Measurements from ENCODE around the gene BSDC1. TPM values are rescaled to one million over a fixed set of nuclear protein-coding genes. Genes with fewer than 3 reads are reported as not detected.
A peak's percentile ranks its signal among the peaks of the same experiment; 100 is the strongest.

Gene BSDC1
- polyA plus RNA-seq, 6 donors from 2014 or later: 22.8 to 66.7 (median 44.0) TPM

- peak; percentile 46 to 53 for ATAC-seq (ENCODE audit: low read depth in 2 of 2)
These were observed 58.3 kb downstream of the BSDC1 start, which contains the start of gene MARCKSL1 for GRCh38 chr1:32335790-32336590. Gene MARCKSL1 (minus strand): TSS chr1:32336233. CDS start chr1:32336033, 200 bp downstream.

GRCh38 chr1:32335535-32335789, 58.8 kb downstream of the BSDC1 start:
- Mint-ChIP-seq H3K27ac (no peak overlapping the region), H3K4me1 (peaks cover 59 to 75% (median 67%) of the 10 kb centered on the region in 3 donors), H3K36me3 (peaks cover 9 to 17% of the 10 kb centered on the region in 2 donors), H3K4me3 (peak overlapping the region in 7 of 8 donors; percentile 86 to 95 (median 91)), H3K9me3 (no peaks in the 10 kb centered on the region), H3K27me3 (no peaks in the 10 kb centered on the region)
- DNase-seq: no peak
- ATAC-seq (ENCODE audit: low read depth in 2 of 2): peak; percentile 12 to 13

More at GRCh38 chr1:32335790-32336590, 58.3 kb downstream of the BSDC1 start, which contains the start of gene MARCKSL1:
- Mint-ChIP-seq H3K4me1 (peaks cover 59 to 72% (median 63%) of the 10 kb centered on the region in 3 donors), H3K27ac (peak within 1 kb of the TSS in 5 of 6 donors; percentile 85 to 95 (median 92)), H3K27me3 (no peaks in the 10 kb centered on the region), H3K9me3 (no peaks in the 10 kb centered on the region), H3K4me3 (peak within 1 kb of the TSS; percentile 86 to 95 (median 91)), H3K36me3 (peaks cover 6 to 13% of the 10 kb centered on the region in 2 donors)
- DNase-seq: peak; percentile 90

- Mint-ChIP-seq H3K36me3 (peaks cover 9 to 18% of the 10 kb centered on the region in 2 donors), H3K4me3 (peak overlapping the region; percentile 86 to 95 (median 91)), H3K4me1 (peaks cover 56 to 71% (median 62%) of the 10 kb centered on the region in 3 donors), H3K27me3 (no peaks in the 10 kb centered on the region), H3K27ac (peak overlapping the region; percentile 22 to 94 (median 74)), H3K9me3 (no peaks in the 10 kb centered on the region)
- ATAC-seq (ENCODE audit: low read depth in 2 of 2) (peak; percentile 48 to 50), DNase-seq (peak; percentile 70)
These were observed 59.2 kb downstream of the BSDC1 start for GRCh38 chr1:32334864-32335534.

GRCh38 chr1:32334274-32334861, 59.9 kb downstream of the BSDC1 start:
- peaks cover 12 to 24% of the 10 kb centered on the region in 2 donors for H3K36me3 Mint-ChIP-seq
- H3K4me1 Mint-ChIP-seq: peaks cover 54 to 69% (median 60%) of the 10 kb centered on the region in 3 donors
- ATAC-seq (ENCODE audit: low read depth in 2 of 2) (no peak), DNase-seq (no peak)
- H3K9me3 Mint-ChIP-seq: no peaks in the 10 kb centered on the region
- H3K4me3 Mint-ChIP-seq: peak overlapping the region; percentile 86 to 95 (median 91)
- peak overlapping the region; percentile 57 to 94 (median 71) for H3K27ac Mint-ChIP-seq
- H3K27me3 Mint-ChIP-seq: no peaks in the 10 kb centered on the region

- peaks cover 45 to 60% (median 52%) of the 10 kb centered on the region in 3 donors for H3K4me1 Mint-ChIP-seq
- DNase-seq (no peak), ATAC-seq (ENCODE audit: low read depth in 2 of 2) (no peak)
- no peaks in the 10 kb centered on the region for H3K27me3 Mint-ChIP-seq
- H3K27ac Mint-ChIP-seq: peak overlapping the region; percentile 3 to 72 (median 47)
- H3K4me3 Mint-ChIP-seq: peak overlapping the region in 7 of 8 donors; percentile 23 to 95 (median 88)
- peaks cover 14 to 29% of the 10 kb centered on the region in 2 donors for H3K36me3 Mint-ChIP-seq
- H3K9me3 Mint-ChIP-seq: no peaks in the 10 kb centered on the region
These were observed 60.8 kb downstream of the BSDC1 start for GRCh38 chr1:32333251-32333963.

- Mint-ChIP-seq H3K4me3 (peak overlapping the region in 3 of 8 donors; percentile 40 to 88 (median 62)), H3K27ac (peak overlapping the region in 2 of 6 donors; percentile 9 to 35), H3K4me1 (peaks cover 36 to 51% (median 43%) of the 10 kb centered on the region in 3 donors), H3K27me3 (no peaks in the 10 kb centered on the region), H3K36me3 (peaks cover 14 to 34% of the 10 kb centered on the region in 2 donors), H3K9me3 (no peaks in the 10 kb centered on the region)
- DNase-seq: no peak
- no peak for ATAC-seq (ENCODE audit: low read depth in 2 of 2)
These were observed 61.8 kb downstream of the BSDC1 start for GRCh38 chr1:32332290-32333079.

GRCh38 chr1:32331549-32331948, 62.7 kb downstream of the BSDC1 start:
- no peaks in the 10 kb centered on the region for H3K9me3 Mint-ChIP-seq
- H3K4me1 Mint-ChIP-seq: peaks cover 28 to 42% (median 34%) of the 10 kb centered on the region in 3 donors
- H3K4me3 Mint-ChIP-seq: peak overlapping the region in 3 of 8 donors; percentile 7 to 73 (median 63)
- H3K27me3 Mint-ChIP-seq: no peaks in the 10 kb centered on the region
- ATAC-seq (ENCODE audit: low read depth in 2 of 2) (no peak), DNase-seq (no peak)
- H3K36me3 Mint-ChIP-seq: peaks cover 14 to 36% of the 10 kb centered on the region in 2 donors
- peak overlapping the region in 2 of 6 donors; percentile 63 to 66 for H3K27ac Mint-ChIP-seq

- DNase-seq: no peak
- no peaks in the 10 kb centered on the region for H3K9me3 Mint-ChIP-seq
These were observed 63.6 kb downstream of the BSDC1 start for GRCh38 chr1:32330558-32331151.

GRCh38 chr1:32329931-32330466, 64.2 kb downstream of the BSDC1 start:
- no peak overlapping the region for H3K4me3 Mint-ChIP-seq
- peaks cover 29 to 47% (median 31%) of the 10 kb centered on the region in 3 donors for H3K4me1 Mint-ChIP-seq

More at GRCh38 chr1:32330558-32331151, 63.6 kb downstream of the BSDC1 start:
- no peak overlapping the region for H3K4me3 Mint-ChIP-seq
- peaks cover 14 to 36% of the 10 kb centered on the region in 2 donors for H3K36me3 Mint-ChIP-seq
- no peak for ATAC-seq (ENCODE audit: low read depth in 2 of 2)
- no peaks in the 10 kb centered on the region for H3K27me3 Mint-ChIP-seq
- H3K27ac Mint-ChIP-seq: peak overlapping the region in 3 of 6 donors; percentile 21 to 80 (median 66)
- H3K4me1 Mint-ChIP-seq: peaks cover 28 to 42% (median 31%) of the 10 kb centered on the region in 3 donors

GRCh38 chr1:32327204-32327603, 67.0 kb downstream of the BSDC1 start:
- peaks cover 22 to 49% (median 26%) of the 10 kb centered on the region in 3 donors for H3K4me1 Mint-ChIP-seq
- DNase-seq (no peak), ATAC-seq (ENCODE audit: low read depth in 2 of 2) (no peak)
- no peaks in the 10 kb centered on the region for H3K27me3 Mint-ChIP-seq
- H3K36me3 Mint-ChIP-seq: peaks cover 22 to 44% of the 10 kb centered on the region in 2 donors
- peak overlapping the region in 1 of 6 donors; percentile 34 for H3K27ac Mint-ChIP-seq
- no peak overlapping the region for H3K4me3 Mint-ChIP-seq
- no peaks in the 10 kb centered on the region for H3K9me3 Mint-ChIP-seq

More at GRCh38 chr1:32329931-32330466, 64.2 kb downstream of the BSDC1 start:
- Mint-ChIP-seq H3K27ac (peak overlapping the region in 1 of 6 donors; percentile 75), H3K36me3 (peaks cover 20 to 42% of the 10 kb centered on the region in 2 donors), H3K9me3 (no peaks in the 10 kb centered on the region), H3K27me3 (no peaks in the 10 kb centered on the region)
- ATAC-seq (ENCODE audit: low read depth in 2 of 2) (no peak), DNase-seq (no peak)

- H3K9me3 Mint-ChIP-seq: no peaks in the 10 kb centered on the region
These were observed 72.4 kb downstream of the BSDC1 start for GRCh38 chr1:32321712-32322291.

More at GRCh38 chr1:32321712-32322291, 72.4 kb downstream of the BSDC1 start:
- Mint-ChIP-seq H3K27me3 (no peaks in the 10 kb centered on the region), H3K4me3 (peak overlapping the region; percentile 15 to 89 (median 80)), H3K36me3 (peaks cover 9 to 10% of the 10 kb centered on the region in 2 donors), H3K27ac (peak overlapping the region; percentile 58 to 92 (median 80)), H3K4me1 (peaks cover 33 to 74% (median 47%) of the 10 kb centered on the region in 3 donors)
- DNase-seq (no peak), ATAC-seq (ENCODE audit: low read depth in 2 of 2) (peak; percentile 27 to 41)

Data from naive B cell (primary cell).